Measurements from ENCODE around the gene ABCG1. TPM values are rescaled to one million over a fixed set of nuclear protein-coding genes. Genes with fewer than 3 reads are reported as not detected.

The ABCG1 gene
- total RNA-seq, 1 donor from 2014 or later, result 10.2 TPM

DNA sequence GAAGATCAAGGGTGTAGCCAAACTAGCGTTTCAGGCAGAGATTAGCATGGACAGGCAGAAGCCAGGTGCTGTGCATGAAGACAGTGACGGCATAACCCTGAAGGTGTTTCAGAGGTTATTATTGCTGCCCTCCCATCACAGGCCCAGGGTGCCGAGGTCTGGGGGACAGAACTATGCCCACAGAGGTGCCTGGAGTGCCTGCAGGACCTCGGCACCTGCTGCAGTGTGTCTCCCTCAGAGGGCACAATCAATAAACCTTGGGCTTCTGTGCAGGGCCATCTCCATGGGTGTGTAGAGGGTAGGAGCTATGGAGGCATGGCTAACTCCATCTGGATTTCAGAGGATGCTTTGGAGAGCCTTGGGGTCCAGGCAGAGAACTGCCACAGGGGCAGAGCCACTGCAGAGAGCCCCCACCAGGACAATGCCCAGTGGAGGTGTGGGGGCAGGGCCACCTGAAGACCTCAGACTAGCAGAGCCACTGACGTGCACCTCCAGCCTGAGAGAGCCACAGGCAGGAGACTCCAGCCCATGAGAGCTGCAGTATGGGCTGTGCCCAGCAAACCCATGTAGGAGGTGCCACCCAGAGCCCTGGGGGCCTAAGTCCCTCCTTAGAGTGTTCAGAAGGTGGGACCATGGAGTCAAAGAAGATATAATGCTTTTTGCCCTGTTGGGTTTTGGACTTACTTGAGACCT lies 5.7 kb upstream of the ABCG1 start:
- Mint-ChIP-seq H3K4me3 (no peak overlapping the region), H3K36me3 (ENCODE audit: low read depth) (no peaks in the 10 kb centered on the region), H3K27ac (no peak overlapping the region), H3K27me3 (ENCODE audit: insufficient read depth) (peaks cover 12% of the 10 kb centered on the region), H3K9me3 (peaks cover 11% of the 10 kb centered on the region), H3K4me1 (ENCODE audit: low read depth) (no peaks in the 10 kb centered on the region)
- DNase-seq (ENCODE audit: low spot score), result no peak
- intact Hi-C loops (cut with micrococcal nuclease), result no loop called here

DNA sequence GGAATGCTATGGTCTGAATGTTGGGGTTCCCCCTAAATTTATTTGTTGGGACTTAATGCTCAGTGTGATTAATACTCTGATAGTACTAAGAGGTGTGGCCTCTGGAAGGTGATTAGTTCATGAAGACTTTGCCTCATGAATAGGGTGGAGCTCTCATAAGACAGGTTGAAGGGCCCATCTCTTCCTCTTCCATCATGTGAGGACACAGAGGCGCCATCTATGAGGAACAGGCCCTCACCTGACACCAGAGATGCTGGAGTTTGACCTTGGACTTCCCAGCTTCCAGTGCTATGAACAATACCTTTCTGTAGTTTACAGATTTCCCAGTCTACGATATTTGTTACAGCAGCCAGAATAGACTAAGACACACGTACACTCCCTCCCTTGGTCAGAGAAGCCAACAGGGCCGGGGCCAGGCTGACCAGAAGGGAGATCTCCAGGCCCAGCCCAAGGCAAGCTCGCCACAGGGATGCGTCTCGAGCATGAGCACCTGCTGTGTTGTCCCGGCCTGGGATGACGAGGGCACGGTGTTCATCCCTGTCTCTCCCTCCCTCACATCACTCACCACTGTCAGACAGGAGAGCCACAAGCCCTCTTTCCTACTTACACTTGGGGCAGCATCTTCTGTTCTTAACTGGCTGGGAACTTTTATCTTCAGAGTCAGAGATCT lies 4.7 kb upstream of the ABCG1 start:
- H3K4me3 Mint-ChIP-seq, result no peak overlapping the region
- DNase-seq (ENCODE audit: low spot score), result no peak
- peaks cover 11% of the 10 kb centered on the region for H3K9me3 Mint-ChIP-seq
- intact Hi-C loops (cut with micrococcal nuclease), result no loop called here
- H3K27me3 Mint-ChIP-seq (ENCODE audit: insufficient read depth), result peaks cover 10% of the 10 kb centered on the region
- no peaks in the 10 kb centered on the region for H3K4me1 Mint-ChIP-seq (ENCODE audit: low read depth)
- H3K36me3 Mint-ChIP-seq (ENCODE audit: low read depth), result no peaks in the 10 kb centered on the region
- H3K27ac Mint-ChIP-seq, result no peak overlapping the region

DNA sequence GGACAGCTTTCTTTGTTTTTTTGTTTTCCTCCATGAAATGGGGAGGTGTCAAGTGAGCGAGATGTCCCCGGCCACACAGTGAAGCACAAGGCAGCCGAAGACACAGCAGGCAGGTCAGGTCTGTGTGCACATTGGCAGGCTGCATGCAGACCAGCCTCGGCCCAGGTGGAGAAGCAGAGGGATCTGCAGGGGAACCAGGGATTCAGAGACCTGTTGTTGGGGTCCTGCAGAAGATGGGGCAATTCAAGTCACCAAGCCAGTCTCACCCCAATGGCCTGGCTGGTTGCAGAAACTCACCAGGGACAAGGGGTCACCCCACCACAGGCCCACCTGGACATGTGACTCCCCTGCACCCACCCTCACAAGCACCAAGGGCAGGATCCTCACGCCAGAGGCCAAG lies 4.0 kb upstream of the ABCG1 start:
- Mint-ChIP-seq H3K9me3 (peaks cover 11% of the 10 kb centered on the region), H3K27me3 (ENCODE audit: insufficient read depth) (peaks cover 10% of the 10 kb centered on the region), H3K4me3 (no peak overlapping the region), H3K4me1 (ENCODE audit: low read depth) (peaks cover 1% of the 10 kb centered on the region), H3K36me3 (ENCODE audit: low read depth) (no peaks in the 10 kb centered on the region), H3K27ac (no peak overlapping the region)
- no peak for DNase-seq (ENCODE audit: low spot score)
- intact Hi-C loops (cut with micrococcal nuclease), result no loop called here

DNA sequence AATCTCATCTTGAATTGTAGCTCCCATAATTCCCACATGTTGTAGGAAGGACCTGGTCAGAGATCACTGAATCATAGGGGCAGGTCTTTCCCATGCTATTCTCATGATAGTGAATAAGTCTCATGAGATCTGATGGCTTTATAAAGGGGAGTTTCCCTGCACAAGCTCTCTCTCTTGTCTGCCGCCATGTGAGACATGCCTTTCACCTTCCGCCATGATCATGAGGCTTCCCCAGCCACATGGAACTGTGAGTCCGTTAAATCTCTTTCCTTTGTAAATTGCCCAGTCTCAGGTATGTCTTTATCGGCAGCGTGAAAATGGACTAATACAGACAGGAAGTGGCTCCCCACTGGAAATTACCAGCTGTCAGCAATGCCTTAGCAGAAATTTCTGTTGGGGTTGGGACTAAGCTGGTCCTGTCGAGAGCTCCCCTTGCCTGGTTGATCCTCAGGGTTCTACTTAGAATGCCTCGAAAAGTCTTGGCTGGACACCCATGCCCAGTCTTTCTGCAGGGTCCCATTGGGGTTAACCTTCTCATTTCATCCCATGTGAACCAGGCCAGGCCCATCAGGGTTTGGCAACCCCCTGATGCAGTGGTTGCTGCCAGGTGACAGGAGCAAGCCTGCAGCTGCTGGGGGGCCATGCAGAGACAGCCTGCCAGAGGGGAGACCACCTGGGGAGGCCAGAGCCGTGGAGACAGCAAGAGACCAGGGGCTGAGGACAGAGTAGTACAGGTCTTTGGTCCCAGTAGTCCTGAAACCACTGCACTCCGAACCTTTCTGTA lies 2.8 kb upstream of the ABCG1 start:
- Mint-ChIP-seq H3K4me1 (ENCODE audit: low read depth) (peaks cover 11% of the 10 kb centered on the region), H3K27ac (no peak overlapping the region), H3K36me3 (ENCODE audit: low read depth) (peaks cover 3% of the 10 kb centered on the region), H3K9me3 (peaks cover 11% of the 10 kb centered on the region), H3K27me3 (ENCODE audit: insufficient read depth) (peaks cover 6% of the 10 kb centered on the region), H3K4me3 (no peak overlapping the region)
- intact Hi-C loops (cut with micrococcal nuclease), result no loop called here
- no peak for DNase-seq (ENCODE audit: low spot score)

DNA sequence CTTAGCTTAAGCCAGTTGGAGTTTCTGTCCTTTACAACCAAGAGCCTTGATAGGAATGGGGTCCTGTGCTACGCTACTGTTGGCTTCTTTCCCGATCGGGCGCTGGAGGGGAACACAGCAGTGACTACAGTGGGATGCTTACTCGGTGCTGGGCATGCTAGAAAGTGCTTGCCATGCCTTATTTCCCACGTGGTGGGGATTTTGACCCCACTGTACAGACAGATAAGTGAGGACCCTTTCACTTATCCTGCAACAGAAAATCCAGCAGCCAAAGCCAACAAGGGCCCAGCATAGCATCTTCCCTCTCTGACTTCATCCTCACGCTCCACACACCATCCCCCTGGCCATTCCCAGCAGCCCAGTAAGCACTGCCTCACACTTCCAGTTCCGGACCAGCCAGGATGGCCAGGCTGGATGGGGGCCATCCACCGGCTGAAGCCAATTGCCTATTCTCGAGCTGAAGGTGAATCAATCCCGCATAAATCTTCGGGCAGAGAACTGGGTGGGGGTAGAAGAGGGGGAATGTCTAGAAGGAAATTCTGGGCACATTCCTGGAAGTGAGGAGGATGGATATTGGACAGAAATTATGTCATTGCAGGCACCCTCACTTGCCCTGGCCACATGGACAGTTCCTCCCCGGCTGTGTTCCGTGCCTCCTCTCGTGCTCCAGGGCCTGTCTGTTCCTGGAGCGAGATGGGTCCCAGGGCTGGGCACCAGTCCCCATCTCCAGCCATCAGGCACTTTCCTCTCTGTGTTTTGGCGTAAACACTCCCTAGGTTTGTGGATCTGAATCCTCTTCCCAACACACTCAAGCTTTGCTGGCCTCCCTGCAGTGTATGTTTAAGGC lies 2.0 kb upstream of the ABCG1 start:
- H3K27me3 Mint-ChIP-seq (ENCODE audit: insufficient read depth), result peaks cover 3% of the 10 kb centered on the region
- peaks cover 11% of the 10 kb centered on the region for H3K9me3 Mint-ChIP-seq
- H3K4me1 Mint-ChIP-seq (ENCODE audit: low read depth), result peaks cover 18% of the 10 kb centered on the region
- H3K4me3 Mint-ChIP-seq, result peak overlapping the region; percentile 15
- no peak overlapping the region for H3K27ac Mint-ChIP-seq
- intact Hi-C loops (cut with micrococcal nuclease), result no loop called here
- DNase-seq (ENCODE audit: low spot score), result no peak
- H3K36me3 Mint-ChIP-seq (ENCODE audit: low read depth), result peaks cover 3% of the 10 kb centered on the region

DNA sequence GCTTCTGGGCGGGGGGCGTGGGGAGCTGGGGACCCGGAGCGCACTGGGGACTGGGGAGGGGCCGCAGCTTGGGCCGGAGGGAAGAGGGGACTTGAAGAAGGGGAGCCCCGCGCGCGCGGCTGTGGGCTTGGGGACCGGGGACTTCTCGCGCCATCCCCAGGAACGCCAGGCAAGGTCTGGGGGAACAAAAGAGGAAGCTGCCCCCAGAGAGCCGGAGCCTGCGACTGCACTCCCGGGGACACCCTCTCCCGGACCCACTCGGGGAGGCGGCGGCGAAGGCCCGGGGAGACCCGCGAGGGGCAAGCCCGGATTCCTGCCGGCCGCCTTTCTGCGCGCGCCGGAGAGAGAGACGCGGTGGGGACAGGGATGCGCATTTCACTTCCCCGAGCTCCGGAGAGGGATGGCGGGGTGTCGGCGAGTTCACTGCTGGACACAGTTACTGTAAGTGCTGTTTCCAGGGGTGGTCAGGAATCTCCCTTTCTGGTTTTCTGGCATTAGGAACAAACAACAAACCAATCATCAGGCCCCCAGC lies 732 bp downstream of the ABCG1 start:
- peak overlapping the region; percentile 100 for H3K27ac Mint-ChIP-seq
- no peak for DNase-seq (ENCODE audit: low spot score)

DNA sequence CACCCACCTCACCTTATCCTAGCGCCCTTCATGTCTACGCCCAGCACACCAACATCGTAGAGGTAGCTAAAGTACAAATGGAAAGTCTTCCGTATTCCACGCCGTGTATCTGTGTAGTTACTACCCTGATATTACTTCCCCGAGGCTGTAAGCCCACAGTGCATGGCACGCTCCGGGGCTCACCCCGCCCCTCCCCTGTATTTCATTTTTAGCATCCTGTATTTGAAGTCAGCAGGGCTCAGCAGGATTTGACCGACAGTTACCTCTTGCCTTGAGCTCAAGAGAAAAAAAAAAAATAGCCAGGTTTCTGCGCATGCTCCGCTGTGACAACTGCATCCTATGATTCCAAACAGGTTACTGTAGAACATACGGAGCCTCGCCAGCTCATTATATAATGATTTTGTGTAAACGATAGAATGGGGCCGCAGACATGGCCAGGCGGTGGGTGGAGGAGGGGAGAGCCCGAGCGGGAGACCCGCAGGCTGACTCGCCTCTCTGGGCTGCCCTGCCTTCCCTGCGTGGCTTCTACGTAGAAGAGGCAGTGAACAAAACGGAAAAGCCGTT lies 1.3 kb downstream of the ABCG1 start:
- Mint-ChIP-seq H3K27ac (peak overlapping the region; percentile 100), H3K27me3 (ENCODE audit: insufficient read depth) (peaks cover 3% of the 10 kb centered on the region), H3K36me3 (ENCODE audit: low read depth) (peaks cover 8% of the 10 kb centered on the region), H3K9me3 (peaks cover 11% of the 10 kb centered on the region), H3K4me1 (ENCODE audit: low read depth) (peaks cover 36% of the 10 kb centered on the region), H3K4me3 (peak overlapping the region; percentile 100)
- peak; percentile 78 for DNase-seq (ENCODE audit: low spot score)
- intact Hi-C loops (cut with micrococcal nuclease), result loop anchor here (1.0 kb wide), 6 partner anchors 8 to 56 kb away; no protein-coding TSS in a partner anchor

More for the DNA sequence above, 732 bp downstream of the ABCG1 start:
- intact Hi-C loops (cut with micrococcal nuclease), result loop anchor here (1.0 kb wide), 6 partner anchors 9 to 55 kb away; no protein-coding TSS in a partner anchor
- Mint-ChIP-seq H3K27me3 (ENCODE audit: insufficient read depth) (peaks cover 3% of the 10 kb centered on the region), H3K36me3 (ENCODE audit: low read depth) (peaks cover 3% of the 10 kb centered on the region), H3K4me3 (peak overlapping the region; percentile 100), H3K4me1 (ENCODE audit: low read depth) (peaks cover 36% of the 10 kb centered on the region), H3K9me3 (peaks cover 11% of the 10 kb centered on the region)

DNA sequence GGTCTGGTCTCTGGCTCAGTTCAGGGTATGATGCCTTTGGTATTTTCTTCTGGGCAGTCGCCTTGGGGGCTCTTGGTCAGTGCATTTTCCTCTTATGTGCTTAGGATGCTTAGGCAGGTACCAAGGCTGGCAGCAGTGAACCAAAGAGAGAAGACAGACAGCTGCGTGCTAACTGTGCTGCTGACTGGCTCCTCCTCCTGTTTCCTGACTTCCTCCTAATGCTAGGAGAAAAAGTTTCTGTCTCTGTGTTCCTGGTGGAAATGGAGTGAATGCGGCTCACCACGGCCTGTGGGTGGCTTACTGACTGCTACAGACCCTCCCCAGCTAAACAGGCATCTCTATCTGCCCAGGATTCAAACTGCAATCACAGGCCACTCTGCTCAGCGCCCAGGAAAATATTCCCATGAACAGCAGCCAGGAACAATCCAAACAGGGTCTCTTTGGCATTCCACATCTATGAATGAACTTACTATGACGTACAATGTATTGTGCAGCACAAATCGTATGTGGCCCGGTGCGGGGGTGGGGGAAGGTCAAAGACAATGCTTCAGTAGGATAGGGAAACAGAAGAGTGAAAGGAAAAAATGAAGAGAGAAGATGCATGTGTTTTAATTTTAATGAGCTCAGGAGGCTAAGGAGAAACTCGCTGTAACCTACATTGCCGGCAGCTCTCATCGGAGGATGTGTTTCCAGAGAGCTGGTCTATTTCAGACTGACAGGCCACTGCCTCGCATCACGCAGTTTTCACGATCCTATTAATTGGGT lies 2.8 kb downstream of the ABCG1 start:
- H3K36me3 Mint-ChIP-seq (ENCODE audit: low read depth), result peaks cover 21% of the 10 kb centered on the region
- no peak for DNase-seq (ENCODE audit: low spot score)
- H3K4me3 Mint-ChIP-seq, result peak overlapping the region; percentile 15
- H3K9me3 Mint-ChIP-seq, result peaks cover 5% of the 10 kb centered on the region
- H3K27me3 Mint-ChIP-seq (ENCODE audit: insufficient read depth), result peaks cover 3% of the 10 kb centered on the region
- intact Hi-C loops (cut with micrococcal nuclease), result no loop called here
- H3K27ac Mint-ChIP-seq, result peak overlapping the region; percentile 58
- peaks cover 49% of the 10 kb centered on the region for H3K4me1 Mint-ChIP-seq (ENCODE audit: low read depth)

DNA sequence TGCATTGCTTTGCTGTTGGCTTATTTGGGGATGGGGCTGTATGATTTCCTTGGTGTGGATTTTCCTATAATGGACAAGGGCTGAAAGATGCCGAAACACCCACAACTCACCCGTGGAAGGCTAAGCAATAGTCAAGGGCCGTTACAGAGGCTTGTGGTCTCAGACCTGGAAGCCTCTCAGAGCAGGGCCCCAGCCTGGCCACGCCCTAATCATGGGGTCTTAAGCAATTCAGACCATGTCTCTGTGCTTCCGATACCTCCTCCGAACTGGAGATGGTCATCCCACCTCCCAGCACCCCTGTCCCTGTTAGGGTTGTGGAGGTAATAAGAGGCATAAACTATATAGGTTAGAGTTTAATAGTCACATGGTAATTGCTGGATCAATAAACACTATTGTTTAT lies 3.4 kb downstream of the ABCG1 start:
- Mint-ChIP-seq H3K27me3 (ENCODE audit: insufficient read depth) (peaks cover 3% of the 10 kb centered on the region), H3K9me3 (peaks cover under 1% of the 10 kb centered on the region), H3K4me3 (no peak overlapping the region), H3K36me3 (ENCODE audit: low read depth) (peaks cover 26% of the 10 kb centered on the region), H3K27ac (no peak overlapping the region), H3K4me1 (ENCODE audit: low read depth) (peaks cover 56% of the 10 kb centered on the region)
- intact Hi-C loops (cut with micrococcal nuclease), result no loop called here
- no peak for DNase-seq (ENCODE audit: low spot score)

DNA sequence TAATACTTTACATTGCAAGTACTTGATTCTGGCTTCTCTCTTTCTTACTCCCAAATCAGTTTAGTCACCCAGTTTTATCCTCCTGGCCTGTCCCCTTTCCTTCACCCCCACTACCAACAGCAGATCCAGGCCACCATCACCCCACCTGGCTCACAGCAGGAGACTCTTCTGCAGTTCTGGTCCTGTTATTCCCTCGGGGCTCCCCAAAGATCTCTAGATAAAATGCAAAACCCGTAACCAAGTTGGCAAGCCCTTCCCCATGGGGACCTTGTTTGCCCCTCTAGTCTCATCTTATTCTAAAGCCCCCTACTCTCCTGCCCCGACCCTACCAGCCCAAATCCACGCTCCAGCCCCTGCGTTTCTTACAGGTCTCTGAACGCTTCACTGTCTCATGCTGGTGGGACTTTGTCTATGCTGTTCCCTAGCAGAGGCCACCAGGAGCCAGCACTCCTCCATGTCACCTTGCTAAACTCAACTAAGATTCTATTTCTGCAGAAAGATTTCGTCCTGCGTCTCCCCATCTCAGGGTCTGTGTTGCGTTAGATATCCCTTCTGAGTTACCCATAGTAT lies 4.0 kb downstream of the ABCG1 start:
- intact Hi-C loops (cut with micrococcal nuclease), result no loop called here
- peaks cover 31% of the 10 kb centered on the region for H3K36me3 Mint-ChIP-seq (ENCODE audit: low read depth)
- no peak overlapping the region for H3K27ac Mint-ChIP-seq
- H3K4me3 Mint-ChIP-seq, result no peak overlapping the region
- no peaks in the 10 kb centered on the region for H3K9me3 Mint-ChIP-seq
- H3K27me3 Mint-ChIP-seq (ENCODE audit: insufficient read depth), result peaks cover 3% of the 10 kb centered on the region
- H3K4me1 Mint-ChIP-seq (ENCODE audit: low read depth), result peaks cover 61% of the 10 kb centered on the region
- no peak for DNase-seq (ENCODE audit: low spot score)

DNA sequence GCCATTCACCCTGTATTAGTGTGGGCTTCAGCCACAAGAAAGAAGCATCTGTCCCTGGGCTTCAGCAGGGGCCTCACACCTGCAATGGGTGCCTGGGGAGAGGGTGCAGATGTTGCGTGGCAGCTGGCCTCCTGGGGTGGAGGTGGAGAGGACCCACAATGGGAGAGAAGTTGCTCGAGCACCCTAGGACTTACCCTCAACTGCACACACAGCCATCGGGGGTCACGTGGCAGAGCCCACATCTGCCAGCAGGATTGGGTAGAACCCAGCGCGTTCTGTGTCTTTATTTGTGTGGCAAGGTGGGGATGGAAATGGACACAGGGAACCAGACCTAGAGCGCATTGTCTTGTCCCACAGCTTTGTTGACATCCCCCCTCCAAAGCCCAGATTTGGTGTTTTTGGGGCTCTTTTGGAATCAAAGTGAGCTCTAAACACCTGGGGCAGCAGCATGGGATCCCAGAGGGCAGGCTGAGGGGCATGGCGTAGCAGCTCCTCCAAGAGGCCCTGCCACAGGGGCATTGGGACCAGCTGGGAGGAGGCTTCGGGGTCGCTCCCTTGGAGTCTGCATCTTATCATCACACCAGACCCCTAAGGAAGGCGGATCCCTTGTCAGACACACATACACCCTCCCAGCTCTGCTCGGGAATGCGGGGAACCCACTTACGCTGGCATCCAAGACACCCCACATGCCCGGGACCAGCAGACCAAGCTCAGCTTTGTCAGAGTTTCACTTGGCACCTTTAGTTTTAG lies 5.1 kb downstream of the ABCG1 start:
- Mint-ChIP-seq H3K27ac (no peak overlapping the region), H3K9me3 (no peaks in the 10 kb centered on the region), H3K27me3 (ENCODE audit: insufficient read depth) (peaks cover 3% of the 10 kb centered on the region), H3K4me1 (ENCODE audit: low read depth) (peaks cover 72% of the 10 kb centered on the region), H3K36me3 (ENCODE audit: low read depth) (peaks cover 32% of the 10 kb centered on the region), H3K4me3 (no peak overlapping the region)
- intact Hi-C loops (cut with micrococcal nuclease), result no loop called here
- no peak for DNase-seq (ENCODE audit: low spot score)
